GM18526 (cell line): Measurements from ENCODE around the gene ST7.

Source experiments
- POLR2A ChIP-seq: IDR thresholded peaks from 3 replicates; pipeline ENCODE4 v1.6.1; 2011; ENCODE audit not compliant: insufficient read length; ENCODE audit errors: extremely low read depth

ST7 gene

GRCh38 chr7:117184367-117184766 lies 231.1 kb downstream of the ST7 start:
- no peak for TF ChIP-seq POLR2A

GRCh38 chr7:117185124-117185523 lies 231.8 kb downstream of the ST7 start:
- TF ChIP-seq POLR2A: no peak

DNA sequence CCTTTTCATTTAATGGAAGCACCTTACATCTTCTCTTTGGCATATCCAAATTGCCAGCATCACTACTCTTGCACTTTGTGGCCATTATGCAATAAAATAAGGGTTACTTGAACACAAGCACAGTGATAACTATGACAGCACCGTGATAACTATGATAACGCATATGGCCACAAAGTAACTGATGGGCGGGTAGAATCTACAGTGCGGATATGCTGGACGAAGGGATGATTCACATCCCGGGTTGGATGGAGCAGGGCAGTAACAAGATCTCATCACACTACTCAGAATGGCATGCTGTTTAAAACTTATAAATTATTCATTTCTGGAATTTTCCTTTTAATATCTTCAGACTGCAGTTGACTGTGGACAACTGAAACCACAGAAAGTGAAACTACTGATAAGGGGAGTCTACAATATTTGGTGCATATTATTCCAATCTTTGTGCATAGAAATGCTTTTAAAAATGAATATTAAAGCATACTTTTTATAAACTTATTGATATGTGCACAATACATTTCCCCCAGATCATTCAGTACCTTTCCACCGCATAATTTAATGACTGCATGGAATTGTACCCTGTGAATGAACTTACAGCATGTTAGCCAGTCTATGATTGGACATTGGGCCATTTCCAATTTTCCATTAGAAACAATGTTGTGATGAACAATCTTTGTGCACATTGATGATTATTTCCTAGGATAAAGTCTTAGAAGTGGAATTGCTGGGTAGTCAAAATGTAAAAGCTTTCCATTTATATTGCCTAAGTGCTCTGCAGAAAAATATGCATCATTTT lies 233.1 kb downstream of the ST7 start:
- TF ChIP-seq POLR2A: no peak

GRCh38 chr7:117188376-117188775 lies 235.1 kb downstream of the ST7 start:
- no peak for TF ChIP-seq POLR2A

DNA sequence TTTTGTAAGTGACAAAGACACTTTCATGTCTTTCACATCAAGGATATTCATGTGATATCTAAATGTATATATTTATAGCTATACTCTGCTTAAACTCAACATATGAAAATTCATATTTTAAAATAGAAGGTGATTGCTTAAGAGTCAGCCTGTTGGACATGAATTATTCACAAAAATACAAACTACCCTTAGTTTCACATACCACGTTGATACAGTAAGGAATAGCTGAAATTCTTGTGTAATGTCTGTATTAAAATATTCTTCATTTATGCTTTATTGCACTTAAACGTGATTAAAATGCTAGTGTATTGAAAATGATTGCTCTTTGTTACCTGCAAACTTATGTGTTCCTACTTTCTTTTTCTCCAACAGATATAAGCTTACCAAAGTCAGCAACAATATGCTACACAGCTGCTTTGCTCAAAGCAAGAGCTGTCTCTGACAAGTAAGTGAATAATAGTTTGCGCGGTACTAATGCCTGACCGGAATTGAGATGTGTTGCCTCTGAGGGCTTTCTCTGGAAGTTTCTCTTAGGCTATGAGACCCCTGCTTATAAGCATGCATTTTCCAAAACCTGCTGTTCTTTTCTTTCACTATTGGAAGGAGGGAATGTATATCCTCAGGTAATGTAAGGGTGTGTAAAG lies 235.8 kb downstream of the ST7 start:
- TF ChIP-seq POLR2A: no peak

GRCh38 chr7:117190104-117190503 lies 236.8 kb downstream of the ST7 start:
- TF ChIP-seq POLR2A: no peak

DNA sequence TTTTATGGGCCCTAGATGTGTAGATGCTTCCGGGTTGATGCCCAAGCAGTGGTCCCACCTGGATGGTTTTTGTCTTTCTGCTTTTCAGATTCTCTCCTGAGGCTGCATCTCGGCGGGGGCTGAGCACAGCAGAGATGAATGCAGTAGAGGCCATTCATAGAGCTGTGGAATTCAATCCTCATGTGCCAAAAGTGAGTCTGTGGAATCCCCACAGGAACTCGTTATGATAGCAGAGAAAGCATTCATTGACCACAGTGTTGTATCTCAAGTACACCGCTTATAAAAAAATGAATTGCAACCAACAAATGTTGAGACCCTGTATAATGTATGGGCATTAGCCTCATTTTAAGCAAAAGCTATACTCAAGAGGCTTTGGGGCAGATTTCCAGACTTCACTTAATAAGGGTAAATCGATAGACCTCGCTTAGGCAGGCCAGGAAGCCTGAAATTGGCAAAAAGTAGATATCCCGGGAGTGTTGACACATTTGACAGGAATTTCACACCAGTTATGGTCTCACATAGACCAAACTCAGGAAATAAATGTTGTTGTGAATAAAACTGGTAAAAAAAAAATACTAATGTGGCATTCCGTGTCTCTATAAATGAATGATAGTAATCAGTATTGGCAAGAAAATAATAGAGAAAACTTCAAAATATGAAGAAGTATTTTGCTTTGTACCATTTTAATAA lies 237.6 kb downstream of the ST7 start:
- no peak for TF ChIP-seq POLR2A

DNA sequence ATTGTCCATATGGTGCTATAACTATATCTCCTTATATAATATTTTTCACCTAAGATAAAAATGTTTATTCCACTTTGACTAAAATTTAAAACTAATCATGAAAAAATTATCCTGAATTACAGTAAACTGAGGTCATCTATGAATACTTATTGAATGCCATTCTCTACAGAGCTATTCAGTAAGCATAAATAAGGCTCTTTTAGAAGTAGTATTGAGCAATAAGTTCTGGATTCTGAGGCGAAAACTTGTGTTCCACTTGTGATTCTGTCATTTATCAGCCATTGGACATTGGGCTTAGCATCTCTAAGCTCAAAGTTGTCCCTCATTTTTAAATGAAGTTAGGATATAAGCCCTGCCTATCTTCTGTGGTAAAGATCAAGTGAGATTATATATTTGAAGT lies 238.8 kb downstream of the ST7 start:
- no peak for TF ChIP-seq POLR2A

- no peak for TF ChIP-seq POLR2A
Observed at GRCh38 chr7:117193564-117193963, 240.3 kb downstream of the ST7 start.

DNA sequence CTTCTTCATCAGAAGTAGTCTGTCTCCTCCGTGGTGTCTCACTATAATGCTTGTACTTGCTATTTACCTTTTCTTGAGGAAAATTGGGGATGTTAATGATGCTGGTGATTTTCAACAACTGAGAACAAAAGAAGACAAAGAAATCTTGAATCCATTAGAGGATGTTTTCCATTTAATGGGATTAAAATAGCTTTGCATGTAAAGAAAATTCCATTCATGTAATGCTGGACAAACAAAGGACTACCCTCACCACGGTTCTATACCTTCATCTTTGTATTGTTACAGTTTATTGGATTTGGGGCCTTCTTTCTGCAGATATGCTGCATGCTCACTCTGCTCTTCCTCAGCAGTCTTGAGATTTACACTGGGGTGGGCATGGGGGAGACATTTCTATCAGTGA lies 241.1 kb downstream of the ST7 start:
- TF ChIP-seq POLR2A: no peak

DNA sequence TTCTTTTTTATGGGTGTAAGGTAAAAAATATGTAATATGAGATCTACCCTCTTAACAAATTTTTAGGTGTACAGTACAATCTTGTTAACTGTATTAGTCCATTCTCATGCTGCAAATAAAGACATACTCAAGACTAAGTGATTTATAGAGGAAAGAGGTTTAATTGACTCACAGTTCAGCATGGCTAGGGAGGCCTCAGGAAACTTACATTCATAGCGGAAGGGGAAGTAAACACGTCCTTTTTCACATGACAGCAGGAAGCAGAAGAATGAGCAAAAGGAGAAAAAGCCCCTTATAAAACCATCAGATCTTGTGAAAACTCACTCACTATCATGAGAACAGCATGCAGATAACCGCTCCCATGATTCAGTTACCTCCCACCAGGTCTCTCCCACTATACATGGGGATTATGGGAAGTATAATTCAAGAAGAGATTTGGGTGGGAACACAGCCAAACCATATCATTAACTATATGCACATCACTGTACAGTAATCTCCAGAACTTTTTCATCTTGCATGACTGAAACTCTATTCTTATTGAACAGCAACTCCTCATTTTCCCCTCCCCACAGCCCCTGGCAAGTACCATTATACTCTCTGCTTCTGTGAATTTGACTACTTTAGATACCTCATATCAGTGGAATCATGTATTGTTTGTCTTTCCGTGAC lies 242.2 kb downstream of the ST7 start:
- no peak for TF ChIP-seq POLR2A

- no peak for TF ChIP-seq POLR2A
Observed at GRCh38 chr7:117200132-117200531, 246.8 kb downstream of the ST7 start.

DNA sequence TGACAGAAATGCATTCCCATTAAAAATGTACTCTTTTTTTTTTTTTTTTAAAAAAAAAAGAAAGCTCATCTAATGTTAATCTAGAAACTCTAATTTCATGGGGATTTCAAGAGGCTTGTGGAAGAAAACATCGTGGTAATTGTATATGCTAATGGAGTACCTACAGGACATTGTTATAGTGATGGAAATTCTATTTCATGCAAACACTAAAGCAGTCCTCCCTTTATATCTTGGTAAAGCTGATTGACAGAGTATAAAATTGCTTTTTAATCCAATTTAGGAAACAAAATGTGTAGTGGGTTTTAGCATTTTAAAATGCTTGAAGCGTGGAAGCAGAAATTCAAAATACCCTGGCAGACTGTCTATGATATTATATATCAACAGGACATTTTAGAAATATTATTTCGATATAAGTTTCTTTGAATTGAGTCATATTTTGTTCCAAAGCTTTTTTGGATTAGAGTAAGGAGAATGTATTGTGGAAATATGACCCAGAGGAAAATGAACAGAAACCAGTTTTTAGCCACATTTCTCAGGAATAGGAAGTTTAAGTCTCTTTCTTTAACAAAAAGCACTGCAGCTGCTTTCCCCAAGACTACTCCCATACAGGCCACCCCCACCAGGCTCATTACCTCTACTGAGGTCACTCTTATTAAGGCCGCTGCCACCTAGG lies 247.6 kb downstream of the ST7 start:
- no peak for TF ChIP-seq POLR2A

DNA sequence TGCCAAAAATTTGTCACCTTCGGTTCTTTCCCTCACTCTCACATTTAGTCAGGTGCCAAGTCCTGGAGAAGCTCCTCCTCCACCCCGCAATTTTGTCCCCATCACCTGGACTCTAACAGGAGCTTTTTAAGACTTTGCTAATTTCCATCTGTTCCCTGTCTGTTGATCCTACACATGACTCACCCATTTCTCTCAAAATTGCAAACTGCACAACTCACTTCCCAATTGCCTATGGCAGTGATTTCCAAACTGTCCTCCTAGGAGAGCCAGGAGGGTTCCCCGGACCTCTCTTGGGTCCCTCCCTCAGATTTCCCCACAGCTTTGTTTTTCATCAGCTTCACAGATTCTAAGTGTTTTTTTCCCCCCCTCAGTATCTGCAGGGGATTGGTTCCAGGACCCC lies 249.2 kb downstream of the ST7 start:
- TF ChIP-seq POLR2A: no peak

- no peak for TF ChIP-seq POLR2A
Observed at GRCh38 chr7:117203205-117203604, 249.9 kb downstream of the ST7 start.
